Measurements from ENCODE around the gene SPOCK2.

- no peak for TF ChIP-seq POLR2A (IDR thresholded peaks at IDR 0.05)
- TF ChIP-seq CTCF (IDR thresholded peaks at IDR 0.05) = no peak
- TF ChIP-seq POLR2AphosphoS5 (IDR thresholded peaks at IDR 0.05) = no peak
These were observed 26.5 kb upstream of the SPOCK2 start for GRCh38 chr10:72114706-72115450.

Measured in prostate gland (tissue), 2 donors.